GM23338 (cell line): ENCODE measurements around the gene TENT4A. TPM values are rescaled to one million over a fixed set of nuclear protein-coding genes. Genes with fewer than 3 reads are reported as not detected.
"Not testable (repeated sequence)": the region's sequence is repeated elsewhere in the genome, so short reads cannot be mapped to it uniquely, and the experiment has no call there.

ENCODE experiments used
- ATAC-seq: fragments of 200-7000 bp; cut with Tn5 transposase; 3 replicates; pipeline ENCODE4 v1.9.1; 2020
- DNase-seq: peaks from one replicate; pipeline ENCODE4 v3.0.0-alpha.2; 2015; ENCODE audit warnings: low spot score
- H2AFZ ChIP-seq: fragments of 200-600 bp; sonication (generic); 2 replicates; pipeline ENCODE4 v1.8.0; 2016; ENCODE audit warnings: antibody characterized with exemption, mild to moderate bottlenecking, moderate library complexity
- H3F3A ChIP-seq: fragments of 200-600 bp; sonication (generic); replicated peaks from 2 replicates; pipeline ENCODE4 v1.8.0; 2017; ENCODE audit warnings: antibody characterized with exemption, mixed run types, low read depth
- H3K27ac ChIP-seq: fragments of 200-600 bp; sonication (generic); 2 replicates; pipeline ENCODE4 v1.6.1; 2016; ENCODE audit warnings: low read depth
- H3K27me3 ChIP-seq: fragments of 200-600 bp; sonication (generic); 2 replicates; pipeline ENCODE4 v1.8.0; 2016; ENCODE audit warnings: mild to moderate bottlenecking, mixed run types, moderate library complexity; ENCODE audit not compliant: insufficient read depth
- H3K36me3 ChIP-seq: fragments of 200-600 bp; sonication (generic); 2 replicates; pipeline ENCODE4 v1.8.0; 2016; ENCODE audit warnings: mild to moderate bottlenecking; ENCODE audit not compliant: insufficient read depth
- H3K4me1 ChIP-seq: fragments of 200-600 bp; sonication (generic); 2 replicates; pipeline ENCODE4 v1.8.0; 2016; ENCODE audit warnings: mild to moderate bottlenecking, moderate library complexity; ENCODE audit not compliant: insufficient read depth
- H3K4me2 ChIP-seq: fragments of 200-600 bp; sonication (generic); 2 replicates; pipeline ENCODE4 v1.7.1; 2017; ENCODE audit warnings: mixed run types
- H3K4me3 ChIP-seq: fragments of 200-600 bp; sonication (generic); 2 replicates; pipeline ENCODE4 v1.6.1; 2016; ENCODE audit warnings: mixed run types
- H3K79me2 ChIP-seq: fragments of 200-600 bp; sonication (generic); replicated peaks from 2 replicates; pipeline ENCODE4 v1.8.0; 2017; ENCODE audit warnings: mild to moderate bottlenecking; ENCODE audit not compliant: insufficient read depth
- H3K9me2 ChIP-seq: fragments of 200-600 bp; sonication (generic); 2 replicates; pipeline ENCODE4 v1.8.0; 2017; ENCODE audit not compliant: insufficient read depth
- H4K20me1 ChIP-seq: fragments of 200-600 bp; sonication (generic); replicated peaks from 2 replicates; pipeline ENCODE4 v1.8.0; 2017; ENCODE audit warnings: mild to moderate bottlenecking; ENCODE audit not compliant: insufficient read depth
- H3K27ac Mint-ChIP-seq: 2 replicates; pipeline ENCODE4 v1.8.0; 2020; ENCODE audit warnings: inconsistent platforms, mild to moderate bottlenecking, moderate library complexity, mixed read lengths
- H3K27me3 Mint-ChIP-seq: 3 replicates; pipeline ENCODE4 v1.8.0; 2022; ENCODE audit warnings: low read depth, mild to moderate bottlenecking, moderate library complexity, mixed read lengths, inconsistent platforms; ENCODE audit not compliant: insufficient read depth, poor library complexity
- H3K36me3 Mint-ChIP-seq: 3 replicates; pipeline ENCODE4 v1.8.0; 2021; ENCODE audit warnings: low read depth, mild to moderate bottlenecking, inconsistent platforms, moderate library complexity, mixed read lengths
- H3K4me1 Mint-ChIP-seq: 3 replicates; pipeline ENCODE4 v1.8.0; 2020; ENCODE audit warnings: mild to moderate bottlenecking, inconsistent platforms, mixed read lengths
- H3K4me3 Mint-ChIP-seq: 3 replicates; pipeline ENCODE4 v1.8.0; 2021; ENCODE audit warnings: moderate library complexity, mild to moderate bottlenecking, inconsistent platforms, mixed read lengths
- H3K9me3 Mint-ChIP-seq: 3 replicates; pipeline ENCODE4 v1.8.0; 2020; ENCODE audit warnings: moderate library complexity, mild to moderate bottlenecking, inconsistent platforms, mixed read lengths
- CREB1 ChIP-seq: fragments of 250-450 bp; sonication (Bioruptor Pico); IDR thresholded peaks from 2 replicates; pipeline ENCODE4 v1.5.0; 2020; ENCODE audit warnings: low read depth, mild to moderate bottlenecking, moderate library complexity
- EZH2phosphoT487 ChIP-seq: fragments of 200-600 bp; sonication (generic); IDR thresholded peaks from one replicate; pipeline ENCODE4 v1.8.1; 2018; ENCODE audit warnings: antibody characterized with exemption; ENCODE audit not compliant: unreplicated experiment
- JUNB ChIP-seq: IDR thresholded peaks from one replicate; pipeline ENCODE4 v1.6.1; 2016; ENCODE audit warnings: antibody characterized with exemption; ENCODE audit not compliant: unreplicated experiment
- NANOG ChIP-seq: IDR thresholded peaks from 2 replicates; pipeline ENCODE4 v1.6.1; 2016; ENCODE audit warnings: antibody characterized with exemption, borderline replicate concordance
- POLR2AphosphoS5 ChIP-seq: IDR thresholded peaks from 2 replicates; pipeline ENCODE4 v1.6.1; 2016; ENCODE audit warnings: antibody characterized with exemption, low read depth
- STAT1 ChIP-seq: IDR thresholded peaks from one replicate; pipeline ENCODE4 v1.6.1; 2016; ENCODE audit warnings: antibody characterized with exemption; ENCODE audit not compliant: unreplicated experiment
- ZNF114 ChIP-seq: fragments of 250-450 bp; sonication (Bioruptor Pico); IDR thresholded peaks from 2 replicates; pipeline ENCODE4 v1.5.0; 2020; ENCODE audit warnings: mild to moderate bottlenecking, moderate library complexity
- ZNF331 ChIP-seq: fragments of 250-450 bp; sonication (Bioruptor Pico); IDR thresholded peaks from 2 replicates; pipeline ENCODE4 v1.5.0; 2020; ENCODE audit warnings: low read depth, mild to moderate bottlenecking, moderate library complexity
- polyA plus RNA-seq: library from polyadenylated mRNA; unstranded; fragments of >200 nt; fragmentation: Nextera tagmentation; extraction: Ambion mirVana; gene quantifications from 2 replicates; pipeline ENCODE4 v1.2.1, GENCODE V29; 2016
- total RNA-seq: library from RNA; depleted of rRNA; stranded (reverse); fragments of >200 nt; shearing (Covaris generic); gene quantifications from 2 replicates; pipeline ENCODE4 v1.2.3, GENCODE V29; 2014
- TF ChIP-seq, protein P1 (sequence below), 2 experiments: fragments of 200-600 bp in 1 of 2; sonication (generic) in 1 of 2; conservative IDR thresholded peaks; 2 replicates each; pipeline versions ENCODE4 v1.5.1 to v1.6.1; 2016 to 2017; ENCODE audit warnings: antibody characterized with exemption in 2 of 2, low read depth in 2 of 2, mild to moderate bottlenecking in 2 of 2, moderate library complexity in 1 of 2
- TF ChIP-seq, protein P2 (sequence below): IDR thresholded peaks from 2 replicates; pipeline ENCODE4 v1.6.1; 2016; ENCODE audit warnings: antibody characterized with exemption

The TENT4A gene
- total and polyA plus RNA-seq, 2 experiments from 2014 or later = 5.3 to 24.0 TPM

DNA sequence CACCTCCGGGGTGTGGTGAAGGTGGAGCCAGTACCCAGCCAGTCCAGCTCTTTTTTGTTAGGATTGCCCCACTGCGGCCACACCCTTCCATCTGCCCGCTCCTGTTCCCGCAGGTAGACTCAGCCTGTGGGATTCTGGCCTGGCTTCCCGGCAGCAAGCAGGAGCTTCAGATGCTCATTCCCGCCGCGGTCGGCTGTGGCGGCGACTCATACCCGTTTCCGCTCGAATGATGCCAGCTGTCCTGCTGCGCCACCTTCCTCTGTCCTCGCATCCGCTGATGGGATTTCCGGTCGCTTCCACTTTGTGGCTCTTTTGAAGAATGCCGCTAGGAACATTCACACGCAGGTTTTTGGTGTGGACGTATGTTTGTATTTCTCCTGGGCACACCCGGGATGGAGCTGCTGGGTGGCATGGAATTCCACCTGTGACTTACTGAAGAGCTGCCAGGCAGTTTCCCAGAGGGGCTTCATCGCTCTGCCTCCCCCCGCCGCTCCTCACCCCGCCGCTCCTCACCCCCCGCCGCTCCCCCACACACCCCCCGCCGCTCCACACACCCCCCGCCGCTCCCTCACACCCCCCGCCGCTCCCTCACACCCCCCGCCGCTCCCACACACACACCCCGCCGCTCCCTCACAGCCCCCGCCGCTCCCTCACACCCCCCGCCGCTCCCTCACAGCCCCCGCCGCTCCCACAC, 60.3 kb downstream of the TENT4A start:
- H3K27ac Mint-ChIP-seq = no peak overlapping the region
- Histone ChIP-seq H3F3A (no peaks in the 10 kb centered on the region), H3K27me3 (no peaks in the 10 kb centered on the region), H3K9me2 (no peaks in the 10 kb centered on the region), H3K79me2 (no peaks in the 10 kb centered on the region), H3K36me3 (no peaks in the 10 kb centered on the region), H2AFZ (no peak overlapping the region), H3K4me1 (no peaks in the 10 kb centered on the region), H3K4me3 (no peak overlapping the region), H4K20me1 (no peaks in the 10 kb centered on the region), H3K27ac (no peak overlapping the region), H3K4me2 (no peak overlapping the region)
- DNase-seq = no peak
- no peaks in the 10 kb centered on the region for H3K4me1 Mint-ChIP-seq
- no peaks in the 10 kb centered on the region for H3K36me3 Mint-ChIP-seq
- H3K9me3 Mint-ChIP-seq = no peaks in the 10 kb centered on the region
- no peak overlapping the region for H3K4me3 Mint-ChIP-seq
- ATAC-seq = peak; percentile 28; the same call in 2 of the 3 replicates
- no peak for TF ChIP-seq POLR2AphosphoS5
- no peak for TF ChIP-seq STAT1
- TF ChIP-seq JUNB = no peak
- TF ChIP-seq ZNF114 (CRISPR knock-in tag) = no peak
- TF ChIP-seq, protein P1, sequence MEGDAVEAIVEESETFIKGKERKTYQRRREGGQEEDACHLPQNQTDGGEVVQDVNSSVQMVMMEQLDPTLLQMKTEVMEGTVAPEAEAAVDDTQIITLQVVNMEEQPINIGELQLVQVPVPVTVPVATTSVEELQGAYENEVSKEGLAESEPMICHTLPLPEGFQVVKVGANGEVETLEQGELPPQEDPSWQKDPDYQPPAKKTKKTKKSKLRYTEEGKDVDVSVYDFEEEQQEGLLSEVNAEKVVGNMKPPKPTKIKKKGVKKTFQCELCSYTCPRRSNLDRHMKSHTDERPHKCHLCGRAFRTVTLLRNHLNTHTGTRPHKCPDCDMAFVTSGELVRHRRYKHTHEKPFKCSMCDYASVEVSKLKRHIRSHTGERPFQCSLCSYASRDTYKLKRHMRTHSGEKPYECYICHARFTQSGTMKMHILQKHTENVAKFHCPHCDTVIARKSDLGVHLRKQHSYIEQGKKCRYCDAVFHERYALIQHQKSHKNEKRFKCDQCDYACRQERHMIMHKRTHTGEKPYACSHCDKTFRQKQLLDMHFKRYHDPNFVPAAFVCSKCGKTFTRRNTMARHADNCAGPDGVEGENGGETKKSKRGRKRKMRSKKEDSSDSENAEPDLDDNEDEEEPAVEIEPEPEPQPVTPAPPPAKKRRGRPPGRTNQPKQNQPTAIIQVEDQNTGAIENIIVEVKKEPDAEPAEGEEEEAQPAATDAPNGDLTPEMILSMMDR (conservative IDR thresholded peaks at IDR 0.05; ENCODE audit: low read depth in 2 of 2) = no peak
- TF ChIP-seq, protein P2, sequence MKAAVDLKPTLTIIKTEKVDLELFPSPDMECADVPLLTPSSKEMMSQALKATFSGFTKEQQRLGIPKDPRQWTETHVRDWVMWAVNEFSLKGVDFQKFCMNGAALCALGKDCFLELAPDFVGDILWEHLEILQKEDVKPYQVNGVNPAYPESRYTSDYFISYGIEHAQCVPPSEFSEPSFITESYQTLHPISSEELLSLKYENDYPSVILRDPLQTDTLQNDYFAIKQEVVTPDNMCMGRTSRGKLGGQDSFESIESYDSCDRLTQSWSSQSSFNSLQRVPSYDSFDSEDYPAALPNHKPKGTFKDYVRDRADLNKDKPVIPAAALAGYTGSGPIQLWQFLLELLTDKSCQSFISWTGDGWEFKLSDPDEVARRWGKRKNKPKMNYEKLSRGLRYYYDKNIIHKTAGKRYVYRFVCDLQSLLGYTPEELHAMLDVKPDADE = no peak
- TF ChIP-seq EZH2phosphoT487 = no peak
- no peak for TF ChIP-seq ZNF331 (CRISPR knock-in tag)
- no peak for TF ChIP-seq NANOG
- no peak for TF ChIP-seq CREB1 (CRISPR knock-in tag)
- H3K27me3 Mint-ChIP-seq = peaks cover 2% of the 10 kb centered on the region

DNA sequence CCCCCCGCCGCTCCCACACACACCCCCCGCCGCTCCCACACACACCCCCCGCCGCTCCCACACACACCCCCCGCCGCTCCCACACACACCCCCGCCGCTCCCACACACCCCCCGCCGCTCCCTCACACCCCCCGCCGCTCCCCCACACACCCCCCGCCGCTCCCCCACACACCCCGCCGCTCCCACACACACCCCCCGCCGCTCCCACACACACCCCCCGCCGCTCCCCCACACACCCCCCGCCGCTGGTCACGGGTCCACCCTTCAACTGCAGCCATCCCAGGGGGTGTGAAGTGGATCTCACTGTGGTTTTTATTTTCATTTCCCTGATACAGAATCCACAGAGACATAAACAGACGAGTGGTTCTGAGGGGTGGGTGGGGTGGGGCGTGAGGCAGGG, 61.0 kb downstream of the TENT4A start:
- not testable (repeated sequence) for H3F3A ChIP-seq, H4K20me1 ChIP-seq, ATAC-seq, H2AFZ ChIP-seq, H3K79me2 ChIP-seq, H3K4me3 Mint-ChIP-seq, H3K36me3 Mint-ChIP-seq, H3K27me3 Mint-ChIP-seq, DNase-seq, H3K4me1 Mint-ChIP-seq, H3K9me3 Mint-ChIP-seq, H3K9me2 ChIP-seq, H3K27ac Mint-ChIP-seq, H3K4me3 ChIP-seq, H3K4me2 ChIP-seq, H3K4me1 ChIP-seq, H3K36me3 ChIP-seq, H3K27ac ChIP-seq, H3K27me3 ChIP-seq
